GM12865 (cell line): Measurements from ENCODE around the gene RAP1GAP.
"Not testable (repeated sequence)": the region's sequence is repeated elsewhere in the genome, so short reads cannot be mapped to it uniquely, and the experiment has no call there.

ENCODE experiments used
- DNase-seq: peaks from one replicate; pipeline ENCODE4 v3.0.0; 2010; ENCODE audit warnings: low read depth
- H3K4me3 ChIP-seq: 2 replicates; pipeline ENCODE4 v1.5.1; 2011; ENCODE audit warnings: mild to moderate bottlenecking, low read depth, low read length, control low read depth
- CTCF ChIP-seq: IDR thresholded peaks from 2 replicates; pipeline ENCODE4 v1.5.1; 2011; ENCODE audit warnings: low read length, control low read depth, low read depth, inconsistent platforms; ENCODE audit not compliant: insufficient read depth; ENCODE audit errors: missing control alignments

RAP1GAP gene

GRCh38 chr1:21631944-21632887 lies 36.9 kb downstream of the RAP1GAP start:
- DNase-seq: no peak
- TF ChIP-seq CTCF: no peak
- no peak overlapping the region for H3K4me3 ChIP-seq

GRCh38 chr1:21631590-21631943 lies 37.6 kb downstream of the RAP1GAP start:
- DNase-seq, H3K4me3 ChIP-seq: not testable (repeated sequence)

- no peak overlapping the region for H3K4me3 ChIP-seq
- no peak for TF ChIP-seq CTCF
Observed at GRCh38 chr1:21630571-21631343, 38.4 kb downstream of the RAP1GAP start.

GRCh38 chr1:21629971-21630370 lies 39.2 kb downstream of the RAP1GAP start:
- DNase-seq: no peak
- H3K4me3 ChIP-seq: no peak overlapping the region
- no peak for TF ChIP-seq CTCF

More at GRCh38 chr1:21630571-21631343, 38.4 kb downstream of the RAP1GAP start:
- no peak for DNase-seq

GRCh38 chr1:21628798-21629393 lies 40.3 kb downstream of the RAP1GAP start:
- H3K4me3 ChIP-seq: no peak overlapping the region
- no peak for DNase-seq
- TF ChIP-seq CTCF: no peak

GRCh38 chr1:21626921-21627339 lies 42.2 kb downstream of the RAP1GAP start:
- TF ChIP-seq CTCF: no peak

More at GRCh38 chr1:21626921-21627339, 42.2 kb downstream of the RAP1GAP start:
- no peak for DNase-seq
- H3K4me3 ChIP-seq: no peak overlapping the region
